ENCODE data around the gene TRIM28.

GRCh38 chr19:58499021-58499927 is 44.6 kb upstream of the TRIM28 start:
- TF ChIP-seq CTCF (conservative IDR thresholded peaks at IDR 0.05) (no peak), ZFX (IDR thresholded peaks at IDR 0.05) (no peak)

Measured in C4-2B (cell line).